Measurements from ENCODE around the gene CPEB4. TPM values are rescaled to one million over a fixed set of nuclear protein-coding genes. Genes with fewer than 3 reads are reported as not detected.

Gene CPEB4
- total and polyA plus RNA-seq, 2 of the 4 experiments (the other 2 are of a cell fraction), result 7.8 to 22.6 TPM

GRCh38 chr5:173886150-173886549 lies 2.0 kb upstream of the CPEB4 start:
- no peak overlapping the region for H4K8ac ChIP-seq (ENCODE audit: low read depth in 2 of 2, low read length in 2 of 2)
- no peak overlapping the region for H2AK9ac ChIP-seq (replicated peaks; ENCODE audit: low read depth, low read length, poor library complexity)
- H4K20me1 ChIP-seq (ENCODE audit: insufficient read depth, low read length), result 0 out of 2 replicates have a peak, but pooled peaks cover 7% of the 10 kb centered on the region
- no peak overlapping the region for H4K91ac ChIP-seq (ENCODE audit: insufficient read depth, low read depth, low read length)
- no peak overlapping the region for H4K5ac ChIP-seq (ENCODE audit: low read depth, low read length)
- DNase-seq, result no peak
- H3K36me3 ChIP-seq (ENCODE audit: control insufficient read depth, insufficient read depth, low read length), result no peaks in the 10 kb centered on the region
- WGBS, 2 experiments (ENCODE audit: extremely low coverage in 2 of 2, insufficient read length in 1 of 2), result no CpG with 5 or more reads among the region's 2 CpGs
- CTCF ChIA-PET, result interaction anchor here (0.6 kb wide), 1 partner anchor 19 kb away, joined by 3 read pairs; no protein-coding TSS in a partner anchor
- peaks cover 7 to 17% of the 10 kb centered on the region in 2 experiments; a peak in 3 of 4 replicates for H3K79me1 ChIP-seq (ENCODE audit: low read depth in 1 of 2, low read length in 2 of 2)
- no peak overlapping the region for H3K14ac ChIP-seq (replicated peaks; ENCODE audit: low read depth, low read length)
- no peak overlapping the region for H3K4me2 ChIP-seq (ENCODE audit: low read depth, low read length)
- H3K4me1 ChIP-seq (ENCODE audit: control insufficient read depth, insufficient read depth, low read length), result no peaks in the 10 kb centered on the region; the same call in 1 of the 2 replicates
- no peak overlapping the region for H3K56ac ChIP-seq (ENCODE audit: extremely low read depth, insufficient read depth, low read length)
- H3K9me3 ChIP-seq (ENCODE audit: control insufficient read depth, insufficient read depth, low read length), result no peaks in the 10 kb centered on the region
- no peak overlapping the region for H2BK5ac ChIP-seq (ENCODE audit: low read depth, low read length, poor library complexity, severe bottlenecking)
- TF ChIP-seq MXI1 (IDR thresholded peaks at IDR 0.05; ENCODE audit: borderline replicate concordance, low read depth, low read length), result no peak
- TF ChIP-seq NFE2L2 (IDR thresholded peaks at IDR 0.05; ENCODE audit: low read depth, low read length), result no peak
- H2BK120ac ChIP-seq (ENCODE audit: low read depth, low read length), result no peak overlapping the region
- BruUV-seq (replicated peaks), result no TSS peak
- no peak overlapping the region for H3K4ac ChIP-seq (ENCODE audit: low read depth, low read length)
- H3K27me3 ChIP-seq (ENCODE audit: control insufficient read depth, insufficient read depth, low read length), result no peaks in the 10 kb centered on the region
- POLR2A ChIA-PET (ENCODE audit: unreplicated experiment), result no interaction called here
- H2AFZ ChIP-seq (replicated peaks; ENCODE audit: low read length, poor library complexity), result no peak overlapping the region
- no peak overlapping the region for H3K23ac ChIP-seq (ENCODE audit: low read depth, low read length)
- dilution Hi-C loops (cut with HindIII; ENCODE audit: low sequenced_read_pairs, unreplicated experiment) (no loop called here), intact Hi-C loops (cut with micrococcal nuclease) (loop anchor here (5.0 kb wide), 1 partner anchor 124 kb away; no protein-coding TSS in a partner anchor), in situ Hi-C loops (cut with MboI; ENCODE audit: low sequenced_read_pairs) (no loop called here)
- no peak overlapping the region for H3K9ac ChIP-seq (ENCODE audit: low read depth, low read length)
- no peak overlapping the region for H3K27ac ChIP-seq (ENCODE audit: insufficient read depth, low read length)
- no peak overlapping the region for H2BK15ac ChIP-seq (ENCODE audit: low read depth, low read length)
- H3K9me1 ChIP-seq (ENCODE audit: insufficient read depth, low read length), result peaks cover under 1% of the 10 kb centered on the region; the same call in 1 of the 2 replicates
- H3K4me3 ChIP-seq (ENCODE audit: insufficient read depth, low read depth, low read length), result no peak overlapping the region
- H3K18ac ChIP-seq (ENCODE audit: low read depth, low read length), result no peak overlapping the region
- H2BK20ac ChIP-seq (ENCODE audit: low read depth, low read length), result no peak overlapping the region
- H2AK5ac ChIP-seq (ENCODE audit: low read depth, low read length), result no peak overlapping the region
- no peak for ATAC-seq (ENCODE audit: low read depth)

All from IMR-90 (cell line).